Stimulated activated CD4-positive, alpha-beta T cell treated with anti-CD3 and anti-CD28 coated beads, Interleukin-4, amount 100 ng/mL, for 4 hours (primary cell): ENCODE measurements around the gene RBFOX2.
"Not testable (repeated sequence)": the region's sequence is repeated elsewhere in the genome, so short reads cannot be mapped to it uniquely, and the experiment has no call there.

ENCODE experiments used
- DNase-seq, 2 experiments: peaks; one replicate each; pipeline ENCODE4 v3.0.0-alpha.2; 2020

The RBFOX2 gene

GRCh38 chr22:36039125-36039524, 10.5 kb upstream of the RBFOX2 start:
- no peak for DNase-seq

DNA sequence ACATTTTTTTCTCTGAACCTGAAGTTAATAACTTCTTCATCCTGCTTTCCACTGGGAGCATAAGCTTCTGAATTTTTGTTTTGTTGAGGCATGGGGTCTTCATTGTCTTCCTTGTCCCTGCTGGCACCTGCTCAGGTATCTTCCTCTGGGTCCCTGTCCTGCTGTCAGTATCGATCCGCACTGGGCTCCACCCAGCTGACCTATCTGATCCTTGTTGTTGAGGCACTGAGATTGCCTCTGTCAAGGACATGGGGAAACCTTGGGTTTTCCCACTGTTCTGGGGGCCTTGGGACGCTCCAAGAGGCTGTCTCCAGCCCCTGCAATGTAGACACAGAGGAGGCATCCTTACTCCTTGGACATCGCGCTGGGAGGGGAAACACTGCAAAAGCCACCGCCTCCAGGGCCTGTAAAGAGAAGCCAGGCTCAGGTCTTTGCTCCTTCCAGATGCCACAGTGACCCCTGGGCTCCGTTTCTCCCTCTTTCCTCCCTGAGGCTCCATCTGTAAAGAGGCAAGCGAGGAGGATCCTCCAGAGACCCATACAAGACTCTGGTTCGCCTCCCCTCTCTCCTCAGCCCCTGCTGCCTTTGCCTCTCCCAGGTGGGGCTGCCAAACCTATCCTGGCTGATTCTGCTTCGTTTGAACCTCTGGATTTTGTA, 8.6 kb upstream of the RBFOX2 start:
- DNase-seq, result no peak

DNA sequence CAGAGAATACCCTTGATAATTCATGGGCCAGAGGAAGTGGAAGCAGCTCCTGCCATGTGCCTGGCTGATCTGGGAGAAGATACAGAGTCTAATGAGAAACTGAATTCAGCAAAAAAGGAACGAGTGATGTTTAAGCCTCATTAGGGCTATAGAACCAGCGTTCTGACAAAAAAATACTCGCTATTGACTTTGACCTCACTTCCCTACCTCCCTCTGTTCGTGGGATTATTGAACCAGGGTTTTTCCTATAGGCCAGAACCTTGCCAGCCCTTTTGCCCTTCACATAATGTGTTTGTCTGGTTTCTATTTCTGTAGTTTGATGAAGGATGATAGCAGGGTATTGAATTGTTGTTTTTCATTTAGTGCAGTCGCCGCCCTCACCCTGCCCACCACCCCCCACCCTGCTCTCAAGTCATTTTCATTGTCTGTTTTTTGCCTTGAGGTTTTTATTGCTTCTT, 7.6 kb upstream of the RBFOX2 start:
- DNase-seq, result no peak

GRCh38 chr22:36032611-36033010, 4.0 kb upstream of the RBFOX2 start:
- no peak for DNase-seq

DNA sequence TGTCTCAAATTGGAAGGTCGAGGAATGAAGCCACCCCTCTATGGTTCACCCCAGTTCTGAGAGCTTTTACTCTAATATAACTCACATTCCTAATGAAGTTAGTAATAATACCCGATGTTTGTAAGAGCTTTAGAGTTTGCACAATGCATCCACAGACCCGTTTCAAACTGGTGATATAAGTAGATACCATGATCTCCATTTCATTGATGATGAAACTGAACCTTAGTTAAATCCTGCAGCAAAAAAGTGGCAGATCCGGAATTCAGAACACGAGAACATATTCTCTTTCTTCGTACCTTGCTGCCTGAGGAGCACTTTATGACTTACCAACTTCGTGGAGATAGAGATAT, 757 bp upstream of the RBFOX2 start:
- DNase-seq, result no peak

DNA sequence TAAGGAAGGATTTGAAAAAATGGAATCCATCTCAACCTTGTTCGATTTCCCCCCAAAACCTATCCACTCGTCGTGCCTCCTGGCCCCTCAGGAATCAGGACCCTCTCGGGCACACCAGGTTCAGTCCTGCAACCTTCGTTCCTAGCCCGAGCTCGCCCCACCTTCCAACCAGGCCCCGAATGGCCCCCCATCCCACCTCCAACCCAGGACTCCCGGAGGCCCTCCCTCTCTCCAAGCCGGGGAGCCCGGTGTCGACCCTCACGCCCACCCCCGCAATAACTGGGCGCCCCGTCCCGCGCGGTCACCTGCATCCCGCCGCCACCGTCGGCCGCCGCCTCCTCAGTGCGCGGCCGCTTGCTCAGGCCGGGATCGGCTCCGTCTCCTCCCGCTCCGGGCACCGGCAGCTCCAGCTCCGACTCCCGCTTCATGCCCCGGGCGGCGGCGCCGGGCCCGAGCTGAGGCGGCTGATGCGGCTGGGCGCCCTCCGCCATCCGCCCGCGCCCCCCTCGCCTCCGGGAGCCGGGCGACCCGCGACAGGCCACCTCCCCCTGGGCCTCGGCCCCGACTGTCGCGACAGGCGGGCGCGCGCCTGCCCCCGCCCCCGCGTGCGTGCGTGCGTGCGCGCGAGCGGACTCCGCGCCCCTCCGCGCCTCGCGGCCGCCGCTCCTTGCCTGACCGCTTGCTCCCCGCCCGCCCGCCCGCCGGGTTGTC, 534 bp downstream of the RBFOX2 start:
- peak; percentile 1 to 2 for DNase-seq

GRCh38 chr22:36027579-36027934, 1.1 kb downstream of the RBFOX2 start:
- peak in 1 of 2 experiments; percentile 1 for DNase-seq

DNA sequence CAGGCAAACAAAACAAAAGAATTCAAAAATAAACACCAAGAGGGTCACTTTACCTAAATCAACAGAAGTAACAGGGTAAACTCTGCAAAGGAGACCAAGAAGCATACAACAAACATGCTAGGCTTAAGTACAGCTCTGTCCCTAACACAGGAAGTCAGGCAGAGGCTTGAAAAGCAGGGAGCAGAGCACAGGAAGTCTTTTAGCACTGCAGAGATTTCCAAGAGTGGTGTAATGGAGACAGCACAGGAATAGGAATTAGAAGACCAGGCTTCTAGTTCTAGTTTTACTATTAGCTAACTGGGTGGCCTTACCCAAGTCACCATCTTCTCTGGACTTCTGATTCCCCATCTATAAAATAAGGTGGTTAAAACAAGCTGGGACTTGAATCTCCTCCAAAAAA, 1.9 kb downstream of the RBFOX2 start:
- no peak for DNase-seq

DNA sequence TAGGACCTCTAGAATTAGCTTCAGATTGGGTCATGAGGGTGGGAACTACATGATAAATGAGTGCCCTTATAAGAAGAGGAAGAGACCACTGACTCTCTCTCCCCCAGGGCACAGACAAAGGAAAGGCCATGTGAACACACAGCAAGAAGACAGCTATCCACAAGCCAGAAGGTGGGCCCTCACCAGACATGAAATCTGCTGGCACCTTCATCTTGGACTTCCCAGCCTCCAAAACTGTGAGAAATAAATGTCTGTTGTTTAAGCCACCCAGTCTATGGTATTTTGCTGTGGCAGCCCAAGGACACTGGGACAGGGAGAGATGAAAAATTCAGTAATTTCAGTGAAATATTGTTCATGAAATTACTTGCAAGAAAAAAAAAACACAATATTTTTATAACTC, 5.9 kb downstream of the RBFOX2 start:
- no peak for DNase-seq

DNA sequence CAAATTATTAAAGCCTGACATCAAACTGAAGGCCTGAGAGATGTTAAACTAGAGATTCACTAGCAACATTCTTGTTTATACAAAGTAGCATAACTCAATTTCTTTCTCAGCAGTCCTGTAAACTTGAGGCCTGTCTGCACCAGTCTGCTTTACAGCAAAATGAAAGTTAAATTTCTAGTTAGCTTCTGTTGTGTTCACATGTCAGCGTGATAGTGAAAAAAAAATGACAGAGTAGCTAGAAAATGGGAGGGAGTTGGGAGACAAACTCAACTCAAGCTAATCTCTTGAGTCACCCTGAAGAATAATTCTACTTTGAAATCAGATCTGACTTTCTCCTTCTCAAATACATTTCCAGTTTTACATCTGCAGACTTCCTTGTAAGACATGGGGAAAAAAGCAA, 6.5 kb downstream of the RBFOX2 start:
- no peak for DNase-seq

DNA sequence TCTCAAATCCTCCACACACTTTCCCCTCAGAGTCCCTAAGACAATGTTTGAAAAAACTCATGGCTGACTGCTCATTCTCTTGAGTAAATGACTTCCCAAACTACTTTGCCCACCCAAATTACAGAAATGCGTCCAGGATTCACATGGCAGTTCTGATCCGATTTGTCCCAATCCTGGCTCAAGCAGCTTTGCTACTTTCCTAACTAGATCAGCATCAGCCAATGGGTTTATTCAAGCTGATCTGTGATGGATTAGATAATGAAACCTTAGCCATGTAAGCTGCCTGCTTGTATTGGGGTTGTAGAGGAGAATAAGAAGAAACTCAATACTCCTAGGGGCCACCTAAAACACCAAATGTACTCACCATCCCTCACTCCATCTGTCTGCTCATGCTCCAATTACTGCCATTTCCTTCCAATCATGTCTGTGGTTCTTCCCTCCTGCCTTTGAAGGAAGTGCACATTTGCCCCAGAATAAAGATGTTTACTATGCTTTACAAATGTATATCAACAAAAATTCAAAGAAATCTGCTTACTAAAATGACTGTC, 6.9 kb downstream of the RBFOX2 start:
- no peak for DNase-seq

DNA sequence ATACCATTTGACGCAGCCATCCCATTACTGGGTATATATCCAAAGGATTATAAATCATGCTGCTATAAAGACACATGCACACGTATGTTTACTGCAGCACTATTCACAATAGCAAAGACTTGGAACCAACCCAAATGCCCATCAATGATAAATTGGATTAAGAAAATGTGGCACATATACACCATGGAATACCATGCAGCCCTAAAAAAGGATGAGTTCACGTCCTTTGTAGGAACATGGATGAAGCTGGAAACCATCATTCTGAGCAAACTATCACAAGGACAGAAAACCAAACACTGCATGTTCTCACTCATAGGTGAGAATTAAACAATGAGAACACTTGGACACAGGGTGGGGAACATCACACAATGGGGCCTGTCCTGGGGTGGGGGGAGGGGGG, 7.8 kb downstream of the RBFOX2 start:
- DNase-seq, result not testable (repeated sequence)

GRCh38 chr22:36017651-36018091, 11.0 kb downstream of the RBFOX2 start:
- no peak for DNase-seq

DNA sequence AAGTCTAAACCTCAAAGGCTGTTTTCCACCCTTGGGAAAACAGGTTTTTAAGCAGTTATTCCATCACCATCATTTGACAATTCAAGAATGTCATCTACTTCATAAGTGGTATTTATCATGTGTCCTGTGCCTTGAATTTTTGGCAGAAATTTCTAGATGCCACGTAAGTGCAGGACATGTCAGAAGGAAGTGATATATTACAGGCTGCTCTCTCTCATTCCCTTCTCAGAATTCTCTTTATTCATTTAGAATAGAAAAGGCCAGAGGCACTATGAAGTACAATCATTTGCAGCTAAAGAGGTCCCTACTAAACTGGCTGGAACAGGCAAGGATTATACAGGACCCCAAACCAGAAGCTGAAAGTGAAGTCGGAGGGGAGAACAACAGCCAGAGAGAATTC, 11.9 kb downstream of the RBFOX2 start:
- no peak for DNase-seq

GRCh38 chr22:36015811-36016529, 12.7 kb downstream of the RBFOX2 start:
- DNase-seq, result no peak

DNA sequence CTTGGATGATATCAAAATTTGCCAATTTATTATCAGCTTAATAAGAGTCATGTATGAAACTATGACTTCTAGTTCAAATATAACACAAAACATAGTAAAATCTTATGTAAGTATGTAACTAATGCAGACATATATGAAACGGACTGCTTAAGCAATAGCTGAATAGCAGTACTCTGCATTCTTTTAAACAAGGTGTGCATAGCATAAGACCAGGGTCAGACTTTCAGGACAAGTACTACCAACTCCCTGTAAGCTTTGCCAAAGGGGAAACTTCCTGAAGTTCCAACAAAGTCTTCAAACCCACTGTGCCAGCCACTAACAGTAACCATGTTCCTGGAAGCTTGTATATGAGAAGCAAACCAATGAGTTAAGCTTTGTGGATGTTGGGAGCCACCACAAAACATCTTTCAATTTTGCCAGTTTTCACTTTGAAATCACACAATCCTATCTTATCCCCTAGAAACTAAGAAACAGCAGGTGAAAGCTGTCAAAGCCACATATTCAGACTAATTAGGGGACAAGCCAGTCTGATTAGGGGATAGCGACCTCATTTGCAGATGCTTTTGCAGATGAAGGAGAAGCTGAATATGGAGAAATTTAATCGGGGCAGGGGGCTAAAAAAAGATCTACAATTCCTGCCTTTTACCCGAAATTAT, 13.3 kb downstream of the RBFOX2 start:
- DNase-seq, result no peak

DNA sequence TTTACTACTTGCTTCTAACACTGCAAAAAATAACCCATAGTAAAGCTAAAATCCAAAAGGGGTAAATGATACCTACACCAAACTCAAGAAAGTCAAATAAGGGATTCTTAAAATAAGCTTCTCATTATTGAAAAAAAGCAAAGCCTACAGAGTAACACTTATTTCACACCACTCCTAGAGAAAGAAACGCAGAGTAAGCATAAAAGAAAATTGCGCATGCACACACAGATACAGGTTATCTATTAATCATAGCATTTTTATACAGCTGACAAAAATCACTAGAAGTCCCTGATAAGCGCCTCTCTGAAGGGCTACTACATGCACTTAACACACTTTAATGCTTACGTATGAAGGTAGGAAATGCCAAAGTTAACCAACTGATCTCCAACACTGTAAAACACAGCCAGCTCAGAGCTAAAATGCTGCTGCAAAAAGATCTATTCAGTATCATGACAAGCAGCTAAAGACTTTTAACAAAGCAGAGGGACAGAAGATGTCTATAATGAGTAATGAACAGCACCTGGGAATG, 14.0 kb downstream of the RBFOX2 start:
- DNase-seq, result no peak

GRCh38 chr22:36012332-36012731, 16.3 kb downstream of the RBFOX2 start:
- no peak for DNase-seq

DNA sequence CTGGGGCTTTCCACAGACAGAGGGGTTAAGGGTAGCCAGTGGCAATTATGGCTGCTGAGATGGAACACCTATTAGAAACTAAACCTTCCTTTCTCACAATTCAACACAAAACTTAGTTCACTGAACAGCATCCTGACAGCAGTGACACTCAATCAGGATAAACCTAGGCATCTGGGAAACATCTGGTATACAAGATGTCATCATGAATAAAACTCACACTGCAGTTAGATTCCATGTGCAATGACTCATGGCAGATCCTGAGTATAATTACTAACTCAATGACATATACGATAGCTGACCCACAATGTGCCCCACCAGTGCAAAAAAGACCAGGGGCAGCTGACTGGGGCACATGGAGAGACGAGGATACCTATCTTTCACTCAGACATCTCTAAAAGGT, 17.7 kb downstream of the RBFOX2 start:
- no peak for DNase-seq

DNA sequence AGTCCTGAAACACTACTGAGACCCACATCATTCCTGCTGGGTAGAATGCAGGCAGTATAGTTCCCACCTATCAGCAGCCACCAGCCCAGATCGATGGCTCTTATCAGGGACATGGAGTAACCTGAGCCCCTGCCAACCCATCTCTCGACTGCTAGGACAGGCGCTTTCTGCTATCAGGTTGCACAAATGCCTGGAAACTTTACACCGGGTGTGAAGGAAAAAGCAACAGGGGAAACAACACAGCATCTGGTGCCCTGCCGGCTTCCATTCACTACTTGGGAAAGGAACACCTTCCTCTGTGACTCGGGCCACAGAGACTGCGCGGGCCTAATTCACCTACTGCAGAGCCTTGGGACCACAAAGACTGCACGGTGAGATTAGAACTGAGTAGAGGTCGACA, 18.5 kb downstream of the RBFOX2 start:
- no peak for DNase-seq

- no peak for DNase-seq
Measured at GRCh38 chr22:36009085-36009484, 19.5 kb downstream of the RBFOX2 start.

DNA sequence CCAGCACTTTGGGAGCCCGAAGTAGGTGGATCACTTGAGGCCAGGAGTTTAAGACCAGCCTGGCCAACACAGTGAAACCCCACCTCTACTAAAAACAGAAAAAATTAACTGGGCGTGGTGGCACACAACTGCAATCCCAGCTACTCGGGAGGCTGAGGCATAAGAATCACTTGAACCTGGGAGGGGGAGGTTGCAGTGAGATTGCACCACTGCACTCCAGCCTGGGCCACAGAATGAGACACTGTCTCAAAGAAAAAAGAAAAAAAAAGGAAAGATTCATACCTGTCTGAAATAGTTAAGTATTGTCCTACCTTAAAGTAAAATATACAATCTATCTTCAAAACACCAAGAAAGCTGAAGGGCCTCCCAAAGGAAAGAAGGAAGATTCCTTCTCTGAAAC, 20.1 kb downstream of the RBFOX2 start:
- DNase-seq, result no peak

DNA sequence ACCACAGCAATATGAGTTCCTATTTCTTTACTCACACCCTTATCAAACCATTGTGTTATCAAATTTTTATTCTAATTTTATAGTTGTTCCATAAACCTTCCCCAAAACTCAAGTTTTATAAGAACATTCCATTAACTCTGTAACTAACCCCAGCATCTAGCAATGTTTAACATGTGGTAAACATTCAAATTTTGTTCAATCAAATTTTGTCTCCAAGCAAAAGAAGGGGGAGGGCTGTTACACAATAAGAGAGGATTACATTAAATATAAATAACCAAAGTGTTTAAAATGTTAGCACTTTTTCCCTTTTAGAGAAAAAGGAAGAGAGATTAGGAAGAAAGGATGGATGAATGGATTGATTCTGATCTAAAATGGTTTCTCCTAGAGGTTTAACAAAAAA, 20.5 kb downstream of the RBFOX2 start:
- no peak for DNase-seq
